ENCODE measurements around the gene SLC16A2.
A peak's percentile ranks its signal among the peaks of the same experiment; 100 is the strongest.

SLC16A2 gene

DNA sequence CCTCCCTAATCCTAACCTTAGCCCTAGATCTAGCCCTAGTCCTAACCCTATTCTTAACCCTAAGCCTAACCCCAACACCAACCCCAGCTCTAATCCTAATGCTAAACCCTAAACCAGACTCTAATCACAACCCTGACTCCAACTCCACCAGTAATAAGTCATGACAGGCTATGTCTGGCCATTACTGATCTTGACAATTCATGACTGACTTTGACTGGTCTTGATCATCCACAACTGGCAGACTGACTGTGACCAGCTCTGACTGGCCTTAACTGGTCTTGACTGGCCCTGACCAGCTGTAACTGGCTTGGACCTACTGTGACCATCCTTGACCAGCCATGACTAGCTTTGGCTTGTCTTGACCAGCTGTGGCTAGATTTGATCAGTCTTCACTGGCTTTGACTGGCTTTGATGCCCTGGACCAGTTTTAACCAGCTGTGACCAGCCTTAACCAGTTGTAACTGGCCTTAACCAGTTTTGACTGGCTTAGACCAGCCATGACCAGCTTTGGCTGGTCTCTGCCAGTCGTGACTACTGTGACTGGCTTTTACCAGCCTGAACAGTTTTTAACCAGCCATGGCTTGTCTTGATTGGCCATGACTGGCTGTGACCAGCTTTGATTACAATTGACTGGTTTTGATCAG, 124.7 kb downstream of the SLC16A2 start:
- H3K9me3 ChIP-seq (ENCODE audit: control insufficient read depth, insufficient read depth, low read length), result no peaks in the 10 kb centered on the region
- H3K4me1 ChIP-seq (ENCODE audit: control insufficient read depth, low read length), result no peaks in the 10 kb centered on the region
- no peaks in the 10 kb centered on the region for H3K79me2 ChIP-seq (ENCODE audit: control insufficient read depth, low read length)
- no peaks in the 10 kb centered on the region for H3K9me2 ChIP-seq (replicated peaks; ENCODE audit: control insufficient read depth, low read length)
- no peaks in the 10 kb centered on the region for H4K20me1 ChIP-seq (ENCODE audit: control insufficient read depth, insufficient read depth, low read depth, low read length)
- no peak overlapping the region for H3K4me2 ChIP-seq (ENCODE audit: low read length)
- H3F3A ChIP-seq (ENCODE audit: control insufficient read depth, insufficient read depth), result no peaks in the 10 kb centered on the region
- H3K27me3 ChIP-seq (ENCODE audit: control insufficient read depth, low read length), result no peaks in the 10 kb centered on the region
- no peak overlapping the region for H3K4me3 ChIP-seq (ENCODE audit: low read length)
- no peak overlapping the region for H3K27ac ChIP-seq (ENCODE audit: low read depth, low read length)
- TF ChIP-seq, protein P1, sequence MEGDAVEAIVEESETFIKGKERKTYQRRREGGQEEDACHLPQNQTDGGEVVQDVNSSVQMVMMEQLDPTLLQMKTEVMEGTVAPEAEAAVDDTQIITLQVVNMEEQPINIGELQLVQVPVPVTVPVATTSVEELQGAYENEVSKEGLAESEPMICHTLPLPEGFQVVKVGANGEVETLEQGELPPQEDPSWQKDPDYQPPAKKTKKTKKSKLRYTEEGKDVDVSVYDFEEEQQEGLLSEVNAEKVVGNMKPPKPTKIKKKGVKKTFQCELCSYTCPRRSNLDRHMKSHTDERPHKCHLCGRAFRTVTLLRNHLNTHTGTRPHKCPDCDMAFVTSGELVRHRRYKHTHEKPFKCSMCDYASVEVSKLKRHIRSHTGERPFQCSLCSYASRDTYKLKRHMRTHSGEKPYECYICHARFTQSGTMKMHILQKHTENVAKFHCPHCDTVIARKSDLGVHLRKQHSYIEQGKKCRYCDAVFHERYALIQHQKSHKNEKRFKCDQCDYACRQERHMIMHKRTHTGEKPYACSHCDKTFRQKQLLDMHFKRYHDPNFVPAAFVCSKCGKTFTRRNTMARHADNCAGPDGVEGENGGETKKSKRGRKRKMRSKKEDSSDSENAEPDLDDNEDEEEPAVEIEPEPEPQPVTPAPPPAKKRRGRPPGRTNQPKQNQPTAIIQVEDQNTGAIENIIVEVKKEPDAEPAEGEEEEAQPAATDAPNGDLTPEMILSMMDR (IDR thresholded peaks at IDR 0.05; ENCODE audit: low read depth, low read length, poor library complexity, severe bottlenecking), result no peak
- no peak for TF ChIP-seq EZH2phosphoT487 (IDR thresholded peaks at IDR 0.05; ENCODE audit: borderline replicate concordance, low read length)
- no peaks in the 10 kb centered on the region for H3K36me3 ChIP-seq (ENCODE audit: control insufficient read depth, low read length)

DNA sequence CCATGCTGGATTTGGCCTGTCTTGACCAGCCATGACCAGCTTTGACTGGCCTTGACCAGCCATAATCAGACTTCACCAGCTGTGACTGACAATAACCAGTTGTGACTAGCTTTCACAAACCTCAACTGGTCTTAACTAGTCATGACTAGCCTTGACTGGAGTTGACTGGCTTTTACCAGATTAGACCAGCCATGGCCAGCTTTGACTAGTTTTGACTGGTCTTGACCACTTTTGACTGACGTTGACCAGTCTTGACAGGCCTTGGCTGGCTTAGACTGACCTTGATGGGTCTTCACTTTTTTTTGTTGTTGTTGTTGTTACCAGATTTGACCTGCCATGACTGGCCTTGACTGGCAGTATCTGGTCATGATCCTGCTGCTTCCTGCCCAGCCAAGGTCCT, 125.7 kb downstream of the SLC16A2 start:
- Histone ChIP-seq H3K79me2 (ENCODE audit: control insufficient read depth, low read length) (no peaks in the 10 kb centered on the region), H3K4me3 (ENCODE audit: low read length) (no peak overlapping the region), H3K9me2 (replicated peaks; ENCODE audit: control insufficient read depth, low read length) (no peaks in the 10 kb centered on the region), H3K27ac (ENCODE audit: low read depth, low read length) (no peak overlapping the region), H3K4me1 (ENCODE audit: control insufficient read depth, low read length) (no peaks in the 10 kb centered on the region), H3K27me3 (ENCODE audit: control insufficient read depth, low read length) (no peaks in the 10 kb centered on the region), H3K9me3 (ENCODE audit: control insufficient read depth, insufficient read depth, low read length) (no peaks in the 10 kb centered on the region), H3F3A (ENCODE audit: control insufficient read depth, insufficient read depth) (no peaks in the 10 kb centered on the region), H4K20me1 (ENCODE audit: control insufficient read depth, insufficient read depth, low read depth, low read length) (no peaks in the 10 kb centered on the region), H3K4me2 (ENCODE audit: low read length) (no peak overlapping the region), H3K36me3 (ENCODE audit: control insufficient read depth, low read length) (no peaks in the 10 kb centered on the region)
- TF ChIP-seq EZH2phosphoT487 (IDR thresholded peaks at IDR 0.05; ENCODE audit: borderline replicate concordance, low read length), result no peak
- TF ChIP-seq, protein P1 (IDR thresholded peaks at IDR 0.05; ENCODE audit: low read depth, low read length, poor library complexity, severe bottlenecking), result no peak

DNA sequence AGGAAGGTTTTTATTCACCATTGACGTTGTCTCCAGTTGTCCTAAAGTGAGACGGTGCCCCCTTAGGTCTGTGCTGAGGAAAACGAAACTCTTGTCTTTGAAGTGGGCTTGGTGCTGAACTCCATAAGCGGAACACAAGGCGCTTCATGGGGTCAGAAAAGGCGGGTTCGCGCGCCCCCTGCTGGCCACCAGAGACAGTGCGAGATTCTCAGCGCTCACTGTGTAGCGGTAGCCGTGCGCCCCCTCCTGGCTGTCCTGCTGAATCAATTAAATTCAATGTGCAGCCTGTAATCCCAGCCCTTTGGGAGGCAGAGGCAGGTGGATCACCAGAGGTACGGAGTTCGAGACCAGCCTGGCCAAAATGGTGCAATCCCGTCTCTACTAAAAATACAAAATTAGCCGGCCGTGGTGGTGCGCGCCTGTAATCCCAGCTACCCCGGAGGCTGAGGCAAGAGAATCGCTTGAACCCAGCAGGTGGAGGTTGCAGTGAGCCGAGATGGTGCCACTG, 129.1 kb downstream of the SLC16A2 start:
- Histone ChIP-seq H3K9me2 (replicated peaks; ENCODE audit: control insufficient read depth, low read length) (no peaks in the 10 kb centered on the region), H3K4me2 (ENCODE audit: low read length) (peak overlapping the region; percentile 42; the same call in 1 of the 2 replicates), H3K4me3 (ENCODE audit: low read length) (no peak overlapping the region), H3K27me3 (ENCODE audit: control insufficient read depth, low read length) (no peaks in the 10 kb centered on the region), H3F3A (ENCODE audit: control insufficient read depth, insufficient read depth) (no peaks in the 10 kb centered on the region), H3K79me2 (ENCODE audit: control insufficient read depth, low read length) (no peaks in the 10 kb centered on the region), H3K36me3 (ENCODE audit: control insufficient read depth, low read length) (no peaks in the 10 kb centered on the region), H4K20me1 (ENCODE audit: control insufficient read depth, insufficient read depth, low read depth, low read length) (no peaks in the 10 kb centered on the region), H3K9me3 (ENCODE audit: control insufficient read depth, insufficient read depth, low read length) (no peaks in the 10 kb centered on the region), H3K27ac (ENCODE audit: low read depth, low read length) (no peak overlapping the region), H3K4me1 (ENCODE audit: control insufficient read depth, low read length) (no peaks in the 10 kb centered on the region)
- TF ChIP-seq, protein P1 (IDR thresholded peaks at IDR 0.05; ENCODE audit: low read depth, low read length, poor library complexity, severe bottlenecking), result peak; percentile 96
- no peak for TF ChIP-seq EZH2phosphoT487 (IDR thresholded peaks at IDR 0.05; ENCODE audit: borderline replicate concordance, low read length)
